AG09319 (cell line): ENCODE results near the gene PPP2R3A.
"Not testable (repeated sequence)": the region's sequence is repeated elsewhere in the genome, so short reads cannot be mapped to it uniquely, and the experiment has no call there.

Experiments used
- DNase-seq: peaks from one replicate; pipeline ENCODE4 v3.0.0-alpha.2; 2010; ENCODE audit warnings: low read depth; ENCODE audit errors: extremely low read depth
- CTCF ChIP-seq: IDR thresholded peaks from 2 replicates; pipeline ENCODE4 v1.5.1; 2011; ENCODE audit warnings: low read depth, mild to moderate bottlenecking, inconsistent platforms, low read length, moderate library complexity

Gene PPP2R3A

DNA sequence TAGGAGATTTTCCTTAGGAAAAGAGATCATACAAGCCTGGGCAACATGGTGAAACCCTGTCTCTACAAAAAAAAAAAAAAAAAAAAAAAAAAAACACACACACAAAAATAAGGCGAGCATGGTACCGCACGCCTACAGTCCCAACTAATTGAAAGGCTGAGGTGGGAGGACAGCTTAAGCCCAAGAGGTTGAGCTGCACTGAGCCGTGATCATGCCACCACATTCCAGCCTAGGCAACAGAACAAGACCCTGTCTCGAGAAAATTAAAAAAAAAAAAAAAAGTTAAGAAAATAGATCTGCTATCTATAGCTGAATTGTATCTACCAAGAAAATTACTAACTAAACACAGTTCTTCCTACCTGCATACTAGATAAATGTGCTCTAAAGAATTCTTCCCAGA lies 223.5 kb downstream of the PPP2R3A start:
- no peak for DNase-seq
- TF ChIP-seq CTCF: no peak

DNA sequence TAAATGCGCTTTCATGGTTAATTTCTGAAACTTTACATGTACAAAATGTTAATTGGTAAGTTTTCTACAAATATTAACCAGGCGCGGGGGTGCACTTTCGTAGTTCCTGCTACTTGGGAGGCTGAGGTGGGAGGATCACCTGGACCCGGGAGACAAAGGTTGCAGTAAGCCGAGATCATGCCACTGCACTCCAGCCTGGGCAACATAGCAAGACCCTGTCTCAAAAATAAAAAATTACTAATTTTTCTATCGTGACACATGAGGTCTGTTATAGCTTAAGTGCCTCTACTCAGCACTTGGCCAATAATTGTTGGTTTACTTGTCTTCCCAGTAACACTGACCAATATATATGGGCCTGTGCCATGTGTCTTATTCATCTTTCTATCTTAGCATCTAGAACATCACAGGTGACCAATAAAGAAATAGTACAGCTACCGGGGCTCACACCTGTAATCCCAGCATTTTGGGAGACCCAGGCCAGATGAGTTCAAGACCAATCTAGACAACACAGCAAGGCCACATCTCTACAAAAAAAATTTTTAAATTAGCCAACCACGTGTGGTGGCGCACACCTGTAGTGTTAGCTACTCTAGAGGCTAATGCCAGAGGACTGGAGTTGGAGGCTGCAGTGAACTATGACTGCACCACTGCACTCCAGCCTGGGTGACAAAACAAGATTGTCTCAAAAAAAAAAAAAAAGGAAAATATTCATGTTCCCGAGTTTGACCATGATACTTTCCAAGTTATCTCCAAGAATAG lies 224.5 kb downstream of the PPP2R3A start:
- no peak for TF ChIP-seq CTCF
- no peak for DNase-seq

GRCh38 chr3:136192195-136192594 lies 226.7 kb downstream of the PPP2R3A start:
- DNase-seq: not testable (repeated sequence)

GRCh38 chr3:136192831-136193230 lies 227.3 kb downstream of the PPP2R3A start:
- no peak for DNase-seq
- TF ChIP-seq CTCF: no peak

DNA sequence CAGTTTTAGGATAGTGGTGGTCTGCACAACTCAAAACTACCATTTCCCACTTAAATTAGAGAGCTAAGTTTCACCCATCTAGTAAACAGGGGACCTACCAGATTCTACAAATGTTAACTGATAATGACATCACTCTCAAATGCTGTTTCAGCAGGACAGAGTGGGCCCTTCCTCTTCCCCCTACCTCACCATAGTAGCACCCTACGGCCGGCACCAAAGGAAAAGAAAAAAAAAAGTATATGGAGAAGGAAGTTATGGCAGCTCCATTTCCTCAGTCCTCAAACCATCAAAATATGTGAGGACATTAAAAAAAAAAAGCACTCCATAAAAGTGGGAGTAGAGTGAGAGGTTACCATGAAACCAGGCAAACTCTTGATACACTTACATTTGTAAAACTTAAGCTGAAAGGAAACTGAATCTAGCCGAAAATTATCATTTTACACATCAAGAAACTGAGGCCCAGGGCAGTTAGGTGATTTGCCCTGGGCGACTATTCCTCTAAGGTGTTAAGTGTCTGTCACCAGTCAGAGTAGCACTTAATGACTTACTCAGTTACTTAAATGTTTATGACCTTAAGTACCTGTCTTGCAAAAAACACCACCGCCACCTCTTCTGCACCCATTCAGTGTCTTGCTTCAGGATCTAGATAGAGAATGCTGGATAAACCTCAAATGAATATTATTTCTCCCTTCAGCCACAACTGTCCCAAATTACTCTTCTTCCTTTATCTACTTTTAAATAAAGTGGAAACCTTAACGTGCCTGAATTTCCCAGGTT lies 227.9 kb downstream of the PPP2R3A start:
- TF ChIP-seq CTCF: no peak
- no peak for DNase-seq

GRCh38 chr3:136194409-136195257 lies 229.1 kb downstream of the PPP2R3A start:
- DNase-seq: no peak
- no peak for TF ChIP-seq CTCF

- no peak for DNase-seq
- TF ChIP-seq CTCF: no peak
Observed at GRCh38 chr3:136195258-136196063, 229.9 kb downstream of the PPP2R3A start.
